HepG2 (cell line): ENCODE measurements around the gene ASL. TPM values are rescaled to one million over a fixed set of nuclear protein-coding genes. Genes with fewer than 3 reads are reported as not detected.
A peak's percentile ranks its signal among the peaks of the same experiment; 100 is the strongest.

Source experiments
- ATAC-seq: fragments of 200-7000 bp; cut with Tn5 transposase; 3 replicates; pipeline ENCODE4 v1.9.1; 2020; ENCODE audit warnings: mild to moderate bottlenecking, moderate library complexity
- BruUV-seq: library from RNA; stranded (reverse); fragments of 400-500 nt; replicated peaks from 2 replicates; lab custom pipeline; 2021; lab: Mats Ljungman, UMichigan
- CTCF ChIA-PET: fragments of 300-600 bp; formaldehyde crosslinking; extraction: SDS; loops from one replicate; lab custom pipeline; 2021; ENCODE audit warnings: low total read pairs, inconsistent platforms, low intra/inter-chr PET ratio; lab: Yijun Ruan, JAX
- POLR2A ChIA-PET: fragments of 350-600 bp; sonication (Branson Sonifier 250); formaldehyde crosslinking; loops from one replicate; lab custom pipeline; 2020; ENCODE audit warnings: antibody characterized with exemption, inconsistent platforms; lab: Yijun Ruan, JAX
- DNase-seq: peaks from one replicate; pipeline ENCODE4 v3.0.0-alpha.2; 2015; ENCODE audit warnings: low spot score
- FAIRE-seq: peaks from 3 replicates; lab custom pipeline; 2011; peaks lifted over from hg19 to GRCh38; lab: Jason Lieb, UNC
- H2AFZ ChIP-seq: one replicate; pipeline ENCODE4 v1.6.1; 2011; ENCODE audit warnings: low read length, inconsistent platforms
- H3K27ac ChIP-seq: fragments of 300-600 bp; 3 replicates; pipeline ENCODE4 v1.8.0; 2011; ENCODE audit warnings: mixed run types, mild to moderate bottlenecking, mixed read lengths, low read length, inconsistent platforms; ENCODE audit not compliant: insufficient read depth; ENCODE audit errors: extremely low read length
- H3K27me3 ChIP-seq, 2 experiments: fragments of 200-600 bp in 1 of 2; 2 replicates in 1 of 2; 3 replicates in 1 of 2; pipeline versions ENCODE4 v1.6.0 to v1.8.0; 2011; ENCODE audit warnings: low read length in 2 of 2, mild to moderate bottlenecking in 2 of 2, moderate library complexity in 2 of 2, inconsistent platforms in 1 of 2; ENCODE audit not compliant: insufficient read depth in 2 of 2, control insufficient read depth in 1 of 2
- H3K36me3 ChIP-seq, 2 experiments: fragments of 200-600 bp in 1 of 2; replicated peaks in 1 of 2; 2 replicates in 1 of 2; 3 replicates in 1 of 2; pipeline versions ENCODE4 v1.5.1 to v1.8.0; 2011; ENCODE audit warnings: low read length in 2 of 2, inconsistent platforms in 1 of 2; ENCODE audit not compliant: insufficient read depth in 2 of 2, control insufficient read depth in 1 of 2
- H3K4me1 ChIP-seq: 2 replicates; pipeline ENCODE4 v1.5.1; 2012; ENCODE audit warnings: low read length, inconsistent platforms; ENCODE audit not compliant: insufficient read depth
- H3K4me2 ChIP-seq: 2 replicates; pipeline ENCODE4 v1.6.0; 2011; ENCODE audit warnings: low read depth, low read length, inconsistent platforms
- H3K4me3 ChIP-seq, 3 experiments: fragments of 200-600 bp in 1 of 3; sonication (generic), shearing (Covaris generic) in 1 of 3; replicated peaks in 1 of 3; 2 replicates each; pipeline ENCODE4 v1.5.1; 2011 to 2016; ENCODE audit warnings: low read length in 3 of 3, inconsistent platforms in 2 of 3, low read depth in 2 of 3, mild to moderate bottlenecking in 2 of 3, control low read depth in 1 of 3, mixed read lengths in 1 of 3; ENCODE audit not compliant: insufficient read depth in 1 of 3
- H3K79me2 ChIP-seq: one replicate; pipeline ENCODE4 v1.6.1; 2011; ENCODE audit warnings: low read length, inconsistent platforms; ENCODE audit not compliant: insufficient read depth
- H3K9ac ChIP-seq: 2 replicates; pipeline ENCODE4 v1.6.0; 2011; ENCODE audit warnings: mild to moderate bottlenecking, low read depth, low read length, inconsistent platforms; ENCODE audit not compliant: insufficient read depth
- H3K9me3 ChIP-seq: 2 replicates; pipeline ENCODE4 v1.5.1; 2012; ENCODE audit warnings: mild to moderate bottlenecking, low read length
- H4K20me1 ChIP-seq: 2 replicates; pipeline ENCODE4 v1.6.0; 2011; ENCODE audit warnings: inconsistent platforms, mild to moderate bottlenecking, low read length, moderate library complexity; ENCODE audit not compliant: insufficient read depth
- AGO2 ChIP-seq: fragments of 200-400 bp; formaldehyde crosslinking; optimal IDR thresholded peaks from 2 replicates; pipeline ENCODE3; 2017; ENCODE audit warnings: mild to moderate bottlenecking, low read depth, low read length, moderate library complexity
- CENPX ChIP-seq: sonication (generic); formaldehyde crosslinking; IDR thresholded peaks from 2 replicates; pipeline ENCODE4 v1.9.0; 2021; ENCODE audit warnings: mild to moderate bottlenecking, missing genetic modification reagents, moderate library complexity
- GABPB1 ChIP-seq: IDR thresholded peaks from 2 replicates; pipeline ENCODE4 v1.6.1; 2016; ENCODE audit warnings: mild to moderate bottlenecking, missing genetic modification reagents, moderate library complexity, missing compliant biosample characterization
- HNRNPL ChIP-seq: fragments of 200-400 bp; formaldehyde crosslinking; IDR thresholded peaks from 2 replicates; pipeline ENCODE4 v1.6.1; 2017; ENCODE audit warnings: mild to moderate bottlenecking, low read depth, low read length
- NFE2 ChIP-seq: sonication (generic); formaldehyde crosslinking; IDR thresholded peaks from 2 replicates; pipeline ENCODE4 v1.4.0; 2020; ENCODE audit warnings: missing genetic modification reagents
- PRMT3 ChIP-seq: sonication (generic); formaldehyde crosslinking; IDR thresholded peaks from 2 replicates; pipeline ENCODE4 v1.8.1; 2022; ENCODE audit warnings: low read depth, mild to moderate bottlenecking, moderate library complexity, missing genetic modification reagents, borderline replicate concordance
- RBFOX2 ChIP-seq: fragments of 200-400 bp; formaldehyde crosslinking; IDR thresholded peaks from 2 replicates; pipeline ENCODE4 v1.6.1; 2017; ENCODE audit warnings: low read depth, mild to moderate bottlenecking, low read length
- SAFB2 ChIP-seq: sonication (generic); formaldehyde crosslinking; IDR thresholded peaks from 2 replicates; pipeline ENCODE4 v1.5.1; 2020; ENCODE audit warnings: missing genetic modification reagents, low read depth, mild to moderate bottlenecking, borderline replicate concordance
- SNRNP70 ChIP-seq: fragments of 200-400 bp; formaldehyde crosslinking; IDR thresholded peaks from 2 replicates; pipeline ENCODE4 v1.6.1; 2017; ENCODE audit warnings: mild to moderate bottlenecking, low read depth, low read length, moderate library complexity
- ZBTB8A ChIP-seq: sonication (generic); formaldehyde crosslinking; IDR thresholded peaks from 2 replicates; pipeline ENCODE4 v1.4.0; 2020; ENCODE audit warnings: mild to moderate bottlenecking, low read depth, missing genetic modification reagents, borderline replicate concordance
- ZSCAN30 ChIP-seq: sonication (generic); formaldehyde crosslinking; IDR thresholded peaks from 2 replicates; pipeline ENCODE4 v1.5.0; 2020; ENCODE audit warnings: mild to moderate bottlenecking, missing genetic modification reagents
- WGBS: methylation state at CpG from one replicate; pipeline ENCODE4 v1.1.6; 2017; ENCODE audit warnings: low lambda C conversion rate; 5-methylcytosine and 5-hydroxymethylcytosine counted together
- in situ Hi-C: cut with HindIII; loops from 2 replicates; pipeline ENCODE4 v1.10.0; 2017; ENCODE audit warnings: low pct_unique_long_range_greater_than_20kb; ENCODE audit not compliant: extremely low pct_ligation_motif_present
- intact Hi-C: fragments of 100-400 bp; cut with micrococcal nuclease; formaldehyde crosslinking; loops from one replicate; pipeline ENCODE4 v1.10.0; 2022; ENCODE audit not compliant: unreplicated experiment
- polyA plus RNA-seq, 8 experiments: library from polyadenylated mRNA; depleted of rRNA in 3 of 8; stranded (reverse) in 7 of 8; unstranded in 1 of 8; fragments of >200 nt; fragmentation: Illumina TruSeq in 4 of 8; extraction: Trizol in 4 of 8; gene quantifications; 2 replicates each; pipeline versions ENCODE4 v1.2.1 to v1.2.3, GENCODE V29; 2011 to 2016; ENCODE audit warnings: low read depth in 4 of 8, missing spikeins in 1 of 8, mixed read lengths in 1 of 8; ENCODE audit not compliant: insufficient read depth in 1 of 8
- total RNA-seq, 5 experiments: library from RNA; depleted of rRNA; stranded (reverse); fragments of >200 nt; fragmentation: Illumina TruSeq; extraction: Trizol; gene quantifications; 2 replicates each; pipeline ENCODE4 v1.2.3, GENCODE V29; 2016; ENCODE audit warnings: low read depth in 1 of 5
- TF ChIP-seq, protein P1 (sequence below): sonication (generic); formaldehyde crosslinking; IDR thresholded peaks from 2 replicates; pipeline ENCODE4 v1.8.1; 2023; ENCODE audit warnings: missing genetic modification reagents, mild to moderate bottlenecking, borderline replicate concordance

Gene ASL
- total and polyA plus RNA-seq, 2 of the 13 experiments (the other 11 are each of a cell fraction or from before 2014, with no cell fraction given) = 71.4 to 96.5 TPM

DNA sequence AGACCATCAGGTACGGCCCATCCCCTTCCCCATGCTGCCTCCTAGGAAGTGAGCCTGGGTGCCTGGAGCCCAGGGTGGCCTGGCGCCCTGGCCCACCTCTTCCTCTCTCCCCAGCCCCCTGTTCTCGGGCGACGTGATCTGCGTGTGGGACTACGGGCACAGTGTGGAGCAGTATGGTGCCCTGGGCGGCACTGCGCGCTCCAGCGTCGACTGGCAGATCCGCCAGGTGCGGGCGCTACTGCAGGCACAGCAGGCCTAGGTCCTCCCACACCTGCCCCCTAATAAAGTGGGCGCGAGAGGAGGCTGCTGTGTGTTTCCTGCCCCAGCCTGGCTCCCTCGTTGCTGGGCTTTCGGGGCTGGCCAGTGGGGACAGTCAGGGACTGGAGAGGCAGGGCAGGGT is 17.0 kb downstream of the ASL start:
- H4K20me1 ChIP-seq = no peaks in the 10 kb centered on the region
- H3K79me2 ChIP-seq = no peaks in the 10 kb centered on the region
- DNase-seq (no peak), ATAC-seq (peak; percentile 11; the same call in 1 of the 3 replicates), FAIRE-seq (no peak)
- ChIA-PET POLR2A (interaction anchor here (1.6 kb wide), 1 partner anchor 17 kb away, joined by 5 read pairs; no protein-coding TSS in a partner anchor), CTCF (no interaction called here)
- no peaks in the 10 kb centered on the region for H3K27me3 ChIP-seq
- intact Hi-C loops (no loop called here), in situ Hi-C loops (no loop called here)
- BruUV-seq = no TSS peak
- 96% methylated on average over 5 of the region's 19 CpGs for WGBS
- no peak overlapping the region for H3K4me2 ChIP-seq
- H3K4me3 ChIP-seq = no peak overlapping the region
- H2AFZ ChIP-seq = no peak overlapping the region
- TF ChIP-seq HNRNPL (0 out of 2 replicates have a peak, but pooled peaks have one; percentile 35), ZSCAN30 (CRISPR knock-in tag) (no peak), GABPB1 (CRISPR knock-in tag) (no peak), RBFOX2 (0 out of 2 replicates have a peak, but pooled peaks have one; percentile 31), ZBTB8A (no peak), SAFB2 (CRISPR knock-in tag) (no peak), AGO2 (peak; percentile 57), CENPX (CRISPR knock-in tag) (no peak)
- no peaks in the 10 kb centered on the region for H3K4me1 ChIP-seq
- no peak overlapping the region for H3K9ac ChIP-seq
- H3K36me3 ChIP-seq = peaks cover 4 to 12% of the 10 kb centered on the region in 2 experiments; a peak in 3 of 5 replicates
- H3K27ac ChIP-seq = no peak overlapping the region
- no peaks in the 10 kb centered on the region for H3K9me3 ChIP-seq

DNA sequence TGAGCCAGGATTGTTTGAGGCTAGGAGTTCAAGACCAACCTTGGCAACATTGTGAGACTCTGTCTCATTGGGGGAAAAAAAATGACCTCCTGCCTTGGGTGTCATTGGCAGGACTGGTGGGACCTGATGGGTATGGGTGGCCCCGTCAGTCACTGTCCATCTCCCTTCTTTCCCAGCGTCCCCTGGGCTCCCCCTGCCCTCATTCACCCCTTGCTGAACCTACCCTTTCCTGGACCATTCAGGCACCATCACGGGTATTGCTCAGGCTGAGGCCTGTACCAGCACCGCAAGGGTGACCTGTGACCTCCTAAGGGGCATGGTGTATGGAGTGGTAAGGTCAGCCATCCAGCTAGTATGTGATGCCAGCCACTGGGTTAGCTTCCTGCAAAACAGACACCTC is 19.4 kb downstream of the ASL start:
- ChIA-PET POLR2A (interaction anchor here (1.0 to 2.0 kb wide), 3 partner anchors 18 to 20 kb away, joined by 4 to 6 read pairs (median 5); partner anchors contain the start of genes ASL and CRCP), CTCF (no interaction called here)
- Histone ChIP-seq H3K79me2 (no peaks in the 10 kb centered on the region), H3K9ac (no peak overlapping the region), H4K20me1 (no peaks in the 10 kb centered on the region), H3K4me3 (no peak overlapping the region), H2AFZ (no peak overlapping the region), H3K36me3 (peaks cover 3 to 7% of the 10 kb centered on the region in 2 experiments; a peak in 2 of 5 replicates), H3K4me2 (no peak overlapping the region), H3K4me1 (peaks cover 3% of the 10 kb centered on the region), H3K27me3 (no peaks in the 10 kb centered on the region), H3K27ac (no peak overlapping the region), H3K9me3 (no peaks in the 10 kb centered on the region)
- 94% methylated on average over 2 of the region's 4 CpGs for WGBS
- intact Hi-C loops = no loop called here
- BruUV-seq = no TSS peak
- TF ChIP-seq AGO2 (peak; percentile 52), SNRNP70 (no peak), NFE2 (CRISPR knock-in tag) (no peak), PRMT3 (CRISPR knock-in tag) (no peak)
- TF ChIP-seq, protein P1, sequence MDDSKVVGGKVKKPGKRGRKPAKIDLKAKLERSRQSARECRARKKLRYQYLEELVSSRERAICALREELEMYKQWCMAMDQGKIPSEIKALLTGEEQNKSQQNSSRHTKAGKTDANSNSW (CRISPR knock-in tag) = no peak
- no peak for ATAC-seq
- in situ Hi-C loops = no loop called here
- no peak for DNase-seq
- FAIRE-seq = no peak
